ENCODE measurements around the gene PTPRK.

PTPRK gene

GRCh38 chr6:128520436-128521281 lies at the start of gene PTPRK:
TSS of gene PTPRK (minus strand) at chr6:128520599. CDS start at chr6:128520358, 241 bp downstream.
- peak; percentile 88 for DNase-seq

GRCh38 chr6:128567029-128567428 lies 46.6 kb upstream of the PTPRK start:
- no peak for DNase-seq

- no peak for DNase-seq
Observed at GRCh38 chr6:128560966-128561365, 40.6 kb upstream of the PTPRK start.

- no peak for DNase-seq
Observed at GRCh38 chr6:128558924-128559323, 38.5 kb upstream of the PTPRK start.

GRCh38 chr6:128558021-128558420 lies 37.6 kb upstream of the PTPRK start:
- no peak for DNase-seq

GRCh38 chr6:128557081-128557480 lies 36.7 kb upstream of the PTPRK start:
- DNase-seq = no peak

GRCh38 chr6:128554302-128554701 lies 33.9 kb upstream of the PTPRK start:
- DNase-seq = peak; percentile 14

GRCh38 chr6:128541261-128541660 lies 20.9 kb upstream of the PTPRK start:
- DNase-seq = no peak

GRCh38 chr6:128538763-128539162 lies 18.4 kb upstream of the PTPRK start:
- no peak for DNase-seq

- DNase-seq = no peak
Observed at GRCh38 chr6:128532827-128533226, 12.4 kb upstream of the PTPRK start.

- DNase-seq = peak; percentile 16
Observed at GRCh38 chr6:128532136-128532535, 11.7 kb upstream of the PTPRK start.

- no peak for DNase-seq
Observed at GRCh38 chr6:128531696-128532095, 11.3 kb upstream of the PTPRK start.

- no peak for DNase-seq
Observed at GRCh38 chr6:128528241-128528640, 7.8 kb upstream of the PTPRK start.

- no peak for DNase-seq
Observed at GRCh38 chr6:128527375-128527774, 7.0 kb upstream of the PTPRK start.

- no peak for DNase-seq
Observed at GRCh38 chr6:128526152-128526914, 5.9 kb upstream of the PTPRK start.

- DNase-seq = peak; percentile 60
Observed at GRCh38 chr6:128525406-128525805, 5.0 kb upstream of the PTPRK start.

- DNase-seq = no peak
Observed at GRCh38 chr6:128521282-128521632, 858 bp upstream of the PTPRK start.

GRCh38 chr6:128519931-128520435 lies 416 bp downstream of the PTPRK start:
- DNase-seq = peak; percentile 83

- DNase-seq = peak; percentile 82
Observed at GRCh38 chr6:128519132-128519930, 1.1 kb downstream of the PTPRK start.

- peak; percentile 72 for DNase-seq
Observed at GRCh38 chr6:128518434-128519131, 1.8 kb downstream of the PTPRK start.

- DNase-seq = no peak
Observed at GRCh38 chr6:128517124-128517523, 3.3 kb downstream of the PTPRK start.

- DNase-seq = peak; percentile 40
Observed at GRCh38 chr6:128516514-128516898, 3.9 kb downstream of the PTPRK start.

Measured in NCI-H1105 treated with DMSO at 0.1 percent for 48 hours (cell line).